Esophagus muscularis mucosa (tissue), 4 donors: ENCODE data around the gene GNB1. TPM values are rescaled to one million over a fixed set of nuclear protein-coding genes. Genes with fewer than 3 reads are reported as not detected.
"Not testable (repeated sequence)": the region's sequence is repeated elsewhere in the genome, so short reads cannot be mapped to it uniquely, and the experiment has no call there.

Experiments used
- DNase-seq: peaks from one replicate; pipeline ENCODE4 v3.0.0-alpha.2; 2017; ENCODE audit errors: extremely low spot score
- H3K27ac ChIP-seq, 4 donors: fragments of 200-600 bp; sonication (generic); replicated peaks in 1 of 4; 1 replicate in 3 of 4; 2 replicates in 1 of 4; pipeline ENCODE4 v1.5.1; 2016 to 2019; ENCODE audit warnings: mild to moderate bottlenecking in 1 of 4
- H3K27me3 ChIP-seq, 4 donors: fragments of 200-600 bp; sonication (generic); one replicate each; pipeline versions ENCODE4 v1.5.1 to v1.6.0; 2016 to 2019
- H3K36me3 ChIP-seq, 4 donors: fragments of 200-600 bp; sonication (generic); one replicate each; pipeline ENCODE4 v1.5.1; 2016 to 2019
- H3K4me1 ChIP-seq, 4 donors: fragments of 200-600 bp; sonication (generic); one replicate each; pipeline ENCODE4 v1.5.1; 2016 to 2019
- H3K4me3 ChIP-seq, 4 donors: fragments of 200-600 bp; sonication (generic); 1 replicate in 2 of 4; 2 replicates in 2 of 4; pipeline ENCODE4 v1.5.1; 2016 to 2019; ENCODE audit warnings: mild to moderate bottlenecking in 4 of 4, moderate library complexity in 1 of 4
- H3K9me3 ChIP-seq, 4 donors: fragments of 200-600 bp; sonication (generic); 1 replicate in 3 of 4; 2 replicates in 1 of 4; pipeline ENCODE4 v1.5.1; 2016 to 2019
- EP300 ChIP-seq: sonication (generic); formaldehyde crosslinking; IDR thresholded peaks from one replicate; pipeline ENCODE4 v1.6.1; 2017; ENCODE audit warnings: antibody characterized with exemption
- POLR2A ChIP-seq: fragments of 450-650 bp; IDR thresholded peaks from one replicate; pipeline ENCODE4 v1.6.1; 2017; ENCODE audit warnings: antibody characterized with exemption, moderate library complexity, mild to moderate bottlenecking, low read depth
- POLR2AphosphoS5 ChIP-seq, 2 donors: sonication (generic); formaldehyde crosslinking; IDR thresholded peaks; one replicate each; pipeline ENCODE4 v1.6.1; 2017; ENCODE audit warnings: antibody characterized with exemption in 2 of 2
- WGBS: methylation state at CpG from one replicate; pipeline ENCODE4 v1.1.5; 2018; 5-methylcytosine and 5-hydroxymethylcytosine counted together
- intact Hi-C: fragments of 100-400 bp; cut with DNase I; formaldehyde crosslinking; loops from one replicate; pipeline ENCODE4 v1.15.1; 2023
- total RNA-seq, 4 donors: library from RNA; depleted of rRNA; stranded (reverse); fragments of >200 nt; gene quantifications; one replicate each; pipeline versions ENCODE4 v1.1.0 to v1.2.1, GENCODE V29; 2016
- TF ChIP-seq, protein P1 (sequence below), 3 experiments: fragments of 200-600 bp in 2 of 3; fragments of 450-650 bp in 1 of 3; sonication (generic) in 2 of 3; IDR thresholded peaks; one replicate each; pipeline ENCODE4 v1.5.1; 2017 to 2019; ENCODE audit warnings: antibody characterized with exemption in 3 of 3, mild to moderate bottlenecking in 2 of 3, moderate library complexity in 1 of 3

The GNB1 gene
- total RNA-seq, 4 donors from 2014 or later, result 124 to 166 (median 161) TPM

DNA sequence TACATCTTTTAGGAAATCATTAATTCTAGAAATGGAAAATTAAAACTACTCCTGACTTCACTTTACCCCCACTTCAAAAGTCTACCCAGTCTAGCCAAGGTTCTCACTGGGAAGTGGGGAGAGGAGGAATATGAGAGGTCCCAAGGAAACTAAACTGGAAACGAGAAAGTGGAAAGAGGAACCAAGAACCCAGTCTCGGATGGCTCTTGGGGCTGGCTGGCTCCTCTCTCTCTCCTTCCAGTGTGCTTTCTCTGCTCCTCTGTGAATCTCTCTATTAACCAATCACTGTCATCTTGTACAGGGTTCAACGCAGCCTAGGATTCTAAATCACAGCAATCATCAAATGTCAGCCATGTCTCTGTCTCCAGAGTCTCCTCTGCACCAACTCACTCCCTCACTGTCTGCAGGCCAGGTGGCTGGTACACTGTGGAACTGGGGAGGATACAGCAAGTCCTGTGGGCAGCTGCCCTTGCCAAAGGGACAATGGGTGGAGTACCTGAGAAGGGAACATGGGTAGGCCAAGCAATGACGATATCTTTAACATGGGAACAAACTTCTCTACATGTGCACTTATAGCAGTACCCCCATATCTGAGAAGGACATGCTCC is 33.7 kb downstream of the GNB1 start:
- intact Hi-C loops, result no loop called here
- Histone ChIP-seq H3K27ac (peak overlapping the region; percentile 67 to 74 (median 68)), H3K4me1 (peaks cover 79 to 97% (median 85%) of the 10 kb centered on the region in 4 donors), H3K27me3 (no peaks in the 10 kb centered on the region), H3K36me3 (no peaks in the 10 kb centered on the region), H3K4me3 (no peak overlapping the region), H3K9me3 (no peaks in the 10 kb centered on the region)
- TF ChIP-seq POLR2AphosphoS5 (IDR thresholded peaks at IDR 0.05), result peak; percentile 36 to 54
- no peak for TF ChIP-seq EP300
- TF ChIP-seq POLR2A, result no peak
- TF ChIP-seq, protein P1, sequence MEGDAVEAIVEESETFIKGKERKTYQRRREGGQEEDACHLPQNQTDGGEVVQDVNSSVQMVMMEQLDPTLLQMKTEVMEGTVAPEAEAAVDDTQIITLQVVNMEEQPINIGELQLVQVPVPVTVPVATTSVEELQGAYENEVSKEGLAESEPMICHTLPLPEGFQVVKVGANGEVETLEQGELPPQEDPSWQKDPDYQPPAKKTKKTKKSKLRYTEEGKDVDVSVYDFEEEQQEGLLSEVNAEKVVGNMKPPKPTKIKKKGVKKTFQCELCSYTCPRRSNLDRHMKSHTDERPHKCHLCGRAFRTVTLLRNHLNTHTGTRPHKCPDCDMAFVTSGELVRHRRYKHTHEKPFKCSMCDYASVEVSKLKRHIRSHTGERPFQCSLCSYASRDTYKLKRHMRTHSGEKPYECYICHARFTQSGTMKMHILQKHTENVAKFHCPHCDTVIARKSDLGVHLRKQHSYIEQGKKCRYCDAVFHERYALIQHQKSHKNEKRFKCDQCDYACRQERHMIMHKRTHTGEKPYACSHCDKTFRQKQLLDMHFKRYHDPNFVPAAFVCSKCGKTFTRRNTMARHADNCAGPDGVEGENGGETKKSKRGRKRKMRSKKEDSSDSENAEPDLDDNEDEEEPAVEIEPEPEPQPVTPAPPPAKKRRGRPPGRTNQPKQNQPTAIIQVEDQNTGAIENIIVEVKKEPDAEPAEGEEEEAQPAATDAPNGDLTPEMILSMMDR (IDR thresholded peaks at IDR 0.05), result no peak
- 48% methylated on average over 4 of the region's 4 CpGs for WGBS
- no peak for DNase-seq

DNA sequence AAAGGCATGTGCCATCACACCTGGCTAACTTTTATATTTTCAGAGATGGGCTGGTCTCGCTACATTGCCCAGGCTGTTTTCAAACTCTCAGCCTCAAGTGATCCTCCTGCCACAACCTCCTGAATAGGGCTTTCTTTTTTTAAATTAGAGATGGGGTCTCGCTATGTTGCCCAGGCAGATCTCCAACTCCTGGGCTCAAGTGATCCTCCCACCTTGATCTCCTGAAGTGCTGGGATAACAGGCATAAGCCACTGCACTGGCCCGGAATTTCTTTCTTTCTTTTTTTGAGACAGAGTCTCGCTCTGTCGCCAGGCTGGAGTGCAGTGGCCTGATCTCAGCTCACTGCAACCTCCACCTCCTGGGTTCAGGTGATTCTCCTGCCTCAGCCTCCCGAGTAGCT is 34.7 kb downstream of the GNB1 start:
- intact Hi-C loops, H3K27ac ChIP-seq, H3K4me3 ChIP-seq, DNase-seq, H3K36me3 ChIP-seq, H3K9me3 ChIP-seq, H3K27me3 ChIP-seq: not testable (repeated sequence)
- H3K4me1 ChIP-seq, result peaks cover 68 to 88% (median 81%) of the 10 kb centered on the region in 4 donors
- 89% methylated on average over 6 of the region's 6 CpGs for WGBS

GRCh38 chr1:1853593-1854257 is 37.2 kb downstream of the GNB1 start:
- Histone ChIP-seq H3K4me3 (no peak overlapping the region), H3K4me1 (peaks cover 48 to 82% (median 65%) of the 10 kb centered on the region in 4 donors), H3K27ac (no peak overlapping the region), H3K36me3 (no peaks in the 10 kb centered on the region), H3K9me3 (no peaks in the 10 kb centered on the region), H3K27me3 (no peaks in the 10 kb centered on the region)
- TF ChIP-seq, protein P1 (IDR thresholded peaks at IDR 0.05), result no peak
- TF ChIP-seq EP300 (no peak), POLR2AphosphoS5 (IDR thresholded peaks at IDR 0.05) (no peak), POLR2A (no peak)
- DNase-seq, result no peak
- WGBS, result 81% methylated on average over 7 of the region's 7 CpGs
- intact Hi-C loops, result loop anchor here (5.0 kb wide), 1 partner anchor 34 kb away; no protein-coding TSS in a partner anchor

DNA sequence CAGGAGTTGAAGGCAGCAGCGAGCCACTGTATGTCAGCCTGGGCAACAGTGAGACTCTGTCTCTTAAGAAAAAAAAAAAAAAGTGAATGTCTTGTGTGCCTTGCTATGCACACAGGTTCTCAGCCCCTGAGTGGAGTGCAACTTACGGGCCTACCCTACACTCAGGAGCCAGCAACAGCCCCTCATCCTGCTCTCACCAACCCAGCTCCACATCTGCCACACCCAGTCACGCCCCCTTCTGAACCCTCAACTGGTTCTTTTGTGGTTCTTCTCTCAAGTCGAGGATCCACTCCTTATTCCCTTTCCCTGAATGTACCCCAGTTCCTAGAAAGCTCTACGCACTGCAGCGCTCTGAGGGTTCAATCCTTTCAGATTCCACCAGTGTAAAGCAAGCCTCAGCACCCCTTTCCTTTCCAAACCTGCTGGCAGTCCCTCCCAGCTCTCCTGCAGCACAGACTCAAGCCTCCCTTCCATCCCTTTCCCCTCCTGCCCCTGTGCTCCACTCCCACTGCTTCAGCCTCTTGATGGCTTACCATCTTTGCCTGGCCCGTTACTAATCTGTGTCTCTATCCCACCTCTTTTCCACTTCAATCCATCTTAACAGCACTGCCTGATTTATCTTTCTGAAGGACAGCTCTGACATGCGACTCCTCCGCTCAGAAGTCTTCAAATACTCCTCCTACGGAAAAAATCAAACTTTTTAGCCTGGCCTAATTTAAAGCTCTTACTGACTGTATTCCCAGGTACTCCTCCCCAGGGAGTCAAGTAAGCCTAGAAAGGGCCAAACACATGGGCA is 38.1 kb downstream of the GNB1 start:
- WGBS, result 82% methylated on average over 10 of the region's 10 CpGs
- H3K4me1 ChIP-seq, result peaks cover 48 to 81% (median 63%) of the 10 kb centered on the region in 4 donors
- TF ChIP-seq POLR2A, result no peak
- TF ChIP-seq, protein P1 (IDR thresholded peaks at IDR 0.05), result no peak
- no peak for TF ChIP-seq EP300
- no peak for TF ChIP-seq POLR2AphosphoS5 (IDR thresholded peaks at IDR 0.05)

DNA sequence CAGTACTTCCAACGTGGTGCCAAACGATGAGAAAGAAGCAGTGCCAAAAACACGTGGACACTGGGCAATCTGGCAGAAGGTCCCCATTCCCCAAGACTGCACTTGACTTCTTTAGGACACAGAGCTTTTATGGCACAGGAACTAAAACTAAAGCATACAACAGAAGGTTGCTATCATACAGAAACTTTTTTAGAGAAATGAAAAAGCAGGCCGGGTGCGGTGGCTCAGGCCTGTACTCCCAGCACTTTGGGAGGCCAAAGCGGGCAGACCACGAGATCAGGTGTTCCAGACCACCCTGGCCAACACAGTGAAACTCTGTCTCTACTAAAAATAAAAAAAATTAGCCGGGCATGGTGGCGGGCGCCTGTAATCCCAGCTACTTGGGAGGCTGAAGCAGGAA is 43.0 kb downstream of the GNB1 start:
- TF ChIP-seq EP300, result no peak
- no peak for TF ChIP-seq POLR2AphosphoS5 (IDR thresholded peaks at IDR 0.05)
- TF ChIP-seq, protein P1 (IDR thresholded peaks at IDR 0.05), result no peak
- TF ChIP-seq POLR2A, result no peak
- Histone ChIP-seq H3K27me3 (no peaks in the 10 kb centered on the region), H3K27ac (peak overlapping the region; percentile 42 to 60 (median 52)), H3K9me3 (no peaks in the 10 kb centered on the region), H3K4me3 (no peak overlapping the region), H3K36me3 (no peaks in the 10 kb centered on the region), H3K4me1 (peaks cover 51 to 76% (median 56%) of the 10 kb centered on the region in 4 donors)
- 70% methylated on average over 10 of the region's 10 CpGs for WGBS
- intact Hi-C loops, result no loop called here
- no peak for DNase-seq

More for the DNA sequence above, 38.1 kb downstream of the GNB1 start:
- Histone ChIP-seq H3K27me3 (no peaks in the 10 kb centered on the region), H3K27ac (no peak overlapping the region), H3K4me3 (no peak overlapping the region), H3K9me3 (no peaks in the 10 kb centered on the region), H3K36me3 (no peaks in the 10 kb centered on the region)
- DNase-seq, result no peak
- intact Hi-C loops, result loop anchor here (5.0 kb wide), 1 partner anchor 34 kb away; no protein-coding TSS in a partner anchor
